PC-3 (cell line): Measurements from ENCODE around the gene KRTAP10-11.

ENCODE experiments used
- CTCF ChIP-seq: fragments of 300-600 bp; sonication (generic); conservative IDR thresholded peaks from 2 replicates; pipeline ENCODE4 v1.5.1; 2017; ENCODE audit warnings: antibody characterized with exemption, low read depth, mild to moderate bottlenecking, low read length
- EZH2 ChIP-seq: fragments of 300-600 bp; sonication (generic); IDR thresholded peaks from one replicate; pipeline ENCODE4 v1.6.1; 2017; ENCODE audit warnings: antibody characterized with exemption, mild to moderate bottlenecking, low read length; ENCODE audit not compliant: unreplicated experiment

- TF ChIP-seq EZH2 (no peak), CTCF (no peak)
Measured at GRCh38 chr21:44684077-44684476, 37.9 kb downstream of the KRTAP10-11 start.
